Measurements from ENCODE around the gene CCL1.

DNA sequence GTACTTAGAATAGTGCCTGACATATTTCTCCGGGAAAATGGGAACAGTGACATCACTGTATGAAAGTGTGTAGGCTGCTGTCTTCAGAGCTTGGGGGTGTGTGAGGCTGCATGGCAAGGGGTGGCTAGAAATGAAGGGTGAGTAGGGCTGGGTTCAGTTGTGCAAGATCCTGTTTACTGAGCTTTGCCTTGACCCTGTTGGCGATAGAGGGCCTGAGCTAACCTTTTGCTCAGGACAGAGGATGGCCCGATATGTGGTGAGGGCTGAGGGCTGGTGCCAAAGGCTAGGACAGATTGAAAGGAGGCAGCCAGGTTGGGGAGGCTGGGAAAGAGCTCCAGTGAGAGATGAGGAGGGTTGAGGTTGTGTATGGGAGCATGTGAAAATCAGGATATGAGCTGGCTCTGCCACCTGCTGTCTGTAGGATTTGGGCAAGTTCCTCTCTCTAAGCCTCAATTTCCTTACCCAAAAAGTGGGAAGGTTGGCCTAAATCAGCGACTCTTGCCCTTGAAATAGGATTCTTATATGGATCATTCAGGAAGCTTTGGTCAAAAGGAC, 6.0 kb upstream of the CCL1 start:
- TF ChIP-seq, protein P1, sequence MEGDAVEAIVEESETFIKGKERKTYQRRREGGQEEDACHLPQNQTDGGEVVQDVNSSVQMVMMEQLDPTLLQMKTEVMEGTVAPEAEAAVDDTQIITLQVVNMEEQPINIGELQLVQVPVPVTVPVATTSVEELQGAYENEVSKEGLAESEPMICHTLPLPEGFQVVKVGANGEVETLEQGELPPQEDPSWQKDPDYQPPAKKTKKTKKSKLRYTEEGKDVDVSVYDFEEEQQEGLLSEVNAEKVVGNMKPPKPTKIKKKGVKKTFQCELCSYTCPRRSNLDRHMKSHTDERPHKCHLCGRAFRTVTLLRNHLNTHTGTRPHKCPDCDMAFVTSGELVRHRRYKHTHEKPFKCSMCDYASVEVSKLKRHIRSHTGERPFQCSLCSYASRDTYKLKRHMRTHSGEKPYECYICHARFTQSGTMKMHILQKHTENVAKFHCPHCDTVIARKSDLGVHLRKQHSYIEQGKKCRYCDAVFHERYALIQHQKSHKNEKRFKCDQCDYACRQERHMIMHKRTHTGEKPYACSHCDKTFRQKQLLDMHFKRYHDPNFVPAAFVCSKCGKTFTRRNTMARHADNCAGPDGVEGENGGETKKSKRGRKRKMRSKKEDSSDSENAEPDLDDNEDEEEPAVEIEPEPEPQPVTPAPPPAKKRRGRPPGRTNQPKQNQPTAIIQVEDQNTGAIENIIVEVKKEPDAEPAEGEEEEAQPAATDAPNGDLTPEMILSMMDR (IDR thresholded peaks at IDR 0.05): no peak
- TF ChIP-seq POLR2A (IDR thresholded peaks at IDR 0.05): no peak

Measured in Peyer's patch (tissue), 4 donors.